Tibial artery (tissue), 4 donors: ENCODE data around the gene CNN3.

Experiments
- DNase-seq, 2 donors: peaks; one replicate each; pipeline ENCODE4 v3.0.0-alpha.2; 2019
- H3K27ac ChIP-seq, 2 donors: fragments of 200-600 bp; sonication (generic) in 1 of 2; 1 replicate in 1 of 2; 2 replicates in 1 of 2; pipeline ENCODE4 v1.5.1; 2018 to 2019; ENCODE audit warnings: mild to moderate bottlenecking in 1 of 2
- H3K27me3 ChIP-seq, 2 donors: fragments of 200-600 bp; sonication (generic) in 1 of 2; one replicate each; pipeline versions ENCODE4 v1.5.1 to v1.6.0; 2016 to 2019
- H3K36me3 ChIP-seq, 3 donors: fragments of 200-600 bp; sonication (generic) in 2 of 3; one replicate each; pipeline ENCODE4 v1.5.1; 2016 to 2019; ENCODE audit warnings: mild to moderate bottlenecking in 2 of 3
- H3K4me1 ChIP-seq, 4 donors: fragments of 200-600 bp; sonication (generic) in 2 of 4; 1 replicate in 3 of 4; 2 replicates in 1 of 4; pipeline ENCODE4 v1.5.1; 2016 to 2019
- H3K4me3 ChIP-seq, 2 donors: fragments of 200-600 bp; sonication (generic) in 1 of 2; 1 replicate in 1 of 2; 2 replicates in 1 of 2; pipeline ENCODE4 v1.5.1; 2018 to 2019; ENCODE audit warnings: mild to moderate bottlenecking in 2 of 2
- H3K9me3 ChIP-seq, 3 donors: fragments of 200-600 bp; sonication (generic) in 1 of 3; one replicate each; pipeline ENCODE4 v1.5.1; 2016 to 2019
- CTCF ChIP-seq, 2 experiments: fragments of 200-600 bp in 1 of 2; fragments of 450-650 bp in 1 of 2; IDR thresholded peaks; one replicate each; pipeline ENCODE4 v1.5.1; 2017 to 2019; ENCODE audit warnings: antibody characterized with exemption in 2 of 2, mild to moderate bottlenecking in 1 of 2, moderate library complexity in 1 of 2
- intact Hi-C: fragments of 100-400 bp; cut with DNase I; formaldehyde crosslinking; loops from one replicate; pipeline ENCODE4 v1.15.0; 2023; ENCODE audit warnings: low total_unique reads

Gene CNN3

GRCh38 chr1:94909486-94909885 lies 17.4 kb downstream of the CNN3 start:
- DNase-seq, result no peak

DNA sequence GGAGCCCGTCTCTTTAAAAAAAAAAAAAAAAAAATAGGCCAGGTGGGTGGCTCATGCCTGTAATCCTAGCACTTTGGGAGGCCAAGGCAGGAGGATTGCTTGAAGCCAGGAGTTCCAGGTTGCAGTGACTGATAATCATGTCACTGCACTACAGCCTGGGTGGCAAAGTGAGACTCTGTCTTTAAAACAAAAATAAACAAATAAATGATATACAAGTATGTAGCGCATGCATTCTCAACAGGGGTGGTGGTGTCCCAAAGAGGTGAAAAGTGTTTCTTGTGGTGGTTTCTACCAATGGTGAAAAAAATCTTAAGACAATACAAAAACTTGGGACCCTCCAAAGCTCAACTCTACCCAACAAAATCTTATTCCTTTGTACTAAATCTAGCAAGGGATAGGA lies 17.9 kb downstream of the CNN3 start:
- H3K4me3 ChIP-seq, result no peak overlapping the region
- peaks cover 0 to 99% (median 48%) of the 10 kb centered on the region in 4 donors for H3K4me1 ChIP-seq
- H3K27ac ChIP-seq, result no peak overlapping the region
- H3K27me3 ChIP-seq, result no peaks in the 10 kb centered on the region
- intact Hi-C loops, result no loop called here
- H3K9me3 ChIP-seq, result no peaks in the 10 kb centered on the region
- TF ChIP-seq CTCF (IDR thresholded peaks at IDR 0.05), result no peak
- H3K36me3 ChIP-seq, result no peaks in the 10 kb centered on the region
- DNase-seq, result no peak

More at GRCh38 chr1:94909486-94909885, 17.4 kb downstream of the CNN3 start:
- intact Hi-C loops, result no loop called here
- Histone ChIP-seq H3K27ac (no peak overlapping the region), H3K4me1 (peaks cover 0 to 99% (median 49%) of the 10 kb centered on the region in 4 donors), H3K4me3 (no peak overlapping the region), H3K36me3 (no peaks in the 10 kb centered on the region), H3K9me3 (no peaks in the 10 kb centered on the region), H3K27me3 (no peaks in the 10 kb centered on the region)
- no peak for TF ChIP-seq CTCF (IDR thresholded peaks at IDR 0.05)

GRCh38 chr1:94908190-94908589 lies 18.7 kb downstream of the CNN3 start:
- TF ChIP-seq CTCF (IDR thresholded peaks at IDR 0.05), result no peak

DNA sequence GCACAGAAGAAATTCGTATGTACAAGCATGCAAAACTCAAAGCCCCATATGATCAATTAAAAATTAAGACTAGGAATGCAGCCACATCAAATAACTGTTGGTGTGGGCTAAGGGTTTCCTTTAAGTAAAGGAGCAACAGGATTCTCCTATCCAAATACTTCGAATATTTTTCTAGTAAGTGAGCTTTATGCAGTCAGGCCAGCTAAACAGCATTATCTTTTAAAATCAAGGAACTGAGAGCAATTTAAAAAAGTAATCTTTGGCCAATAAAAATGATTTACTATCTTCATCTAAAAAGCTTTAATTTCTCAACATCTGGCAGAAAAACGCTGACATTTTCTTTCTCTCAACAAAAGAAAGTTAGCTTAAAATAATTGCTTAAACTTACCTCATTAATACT lies 19.8 kb downstream of the CNN3 start:
- Histone ChIP-seq H3K4me3 (no peak overlapping the region), H3K36me3 (peaks cover 0 to 5% (median 2%) of the 10 kb centered on the region in 3 donors), H3K27me3 (no peaks in the 10 kb centered on the region), H3K27ac (peak overlapping the region in 1 of 2 donors; percentile 6), H3K9me3 (no peaks in the 10 kb centered on the region), H3K4me1 (peaks cover 0 to 99% (median 36%) of the 10 kb centered on the region in 4 donors)
- no peak for DNase-seq
- TF ChIP-seq CTCF (IDR thresholded peaks at IDR 0.05), result no peak
- intact Hi-C loops, result no loop called here

More at GRCh38 chr1:94908190-94908589, 18.7 kb downstream of the CNN3 start:
- Histone ChIP-seq H3K4me1 (peaks cover 0 to 99% (median 44%) of the 10 kb centered on the region in 4 donors), H3K27ac (no peak overlapping the region), H3K27me3 (no peaks in the 10 kb centered on the region), H3K36me3 (no peaks in the 10 kb centered on the region), H3K4me3 (no peak overlapping the region), H3K9me3 (no peaks in the 10 kb centered on the region)
- DNase-seq, result no peak
- intact Hi-C loops, result no loop called here

GRCh38 chr1:94906382-94906781 lies 20.5 kb downstream of the CNN3 start:
- Histone ChIP-seq H3K36me3 (peaks cover 0 to 12% (median 9%) of the 10 kb centered on the region in 3 donors), H3K4me1 (peaks cover 0 to 98% (median 30%) of the 10 kb centered on the region in 4 donors), H3K27me3 (no peaks in the 10 kb centered on the region), H3K4me3 (no peak overlapping the region), H3K9me3 (no peaks in the 10 kb centered on the region), H3K27ac (peak overlapping the region in 1 of 2 donors; percentile 6)
- intact Hi-C loops, result no loop called here
- DNase-seq, result no peak
- TF ChIP-seq CTCF (IDR thresholded peaks at IDR 0.05), result no peak

DNA sequence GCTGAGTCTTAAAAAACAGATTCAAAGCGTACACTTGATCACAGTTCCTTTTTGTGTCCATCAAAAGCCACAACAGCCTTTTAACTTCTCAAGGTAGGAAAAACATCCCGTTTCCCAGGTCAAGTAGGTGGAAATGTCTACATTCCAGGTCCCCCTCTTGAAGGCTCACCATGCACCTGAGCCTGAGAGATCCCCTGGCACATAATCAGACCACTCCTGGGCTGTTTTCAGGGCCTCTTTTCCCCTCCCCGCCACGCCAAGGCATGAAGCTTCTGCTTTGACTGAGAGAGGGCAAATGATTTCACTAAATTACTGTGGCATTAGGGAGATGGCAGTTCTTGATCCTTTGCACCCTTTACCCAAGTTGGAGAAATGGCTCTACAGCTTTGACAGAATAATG lies 21.7 kb downstream of the CNN3 start:
- no peak for TF ChIP-seq CTCF (IDR thresholded peaks at IDR 0.05)
- Histone ChIP-seq H3K27ac (no peak overlapping the region), H3K9me3 (no peaks in the 10 kb centered on the region), H3K4me3 (no peak overlapping the region), H3K4me1 (peaks cover 0 to 96% (median 26%) of the 10 kb centered on the region in 4 donors), H3K27me3 (no peaks in the 10 kb centered on the region), H3K36me3 (peaks cover 0 to 19% (median 9%) of the 10 kb centered on the region in 3 donors)
- intact Hi-C loops, result no loop called here
- DNase-seq, result no peak
